Right cardiac atrium (tissue), 5 donors: ENCODE data around the gene AGTR1. TPM values are rescaled to one million over a fixed set of nuclear protein-coding genes. Genes with fewer than 3 reads are reported as not detected.
"Not testable (repeated sequence)": the region's sequence is repeated elsewhere in the genome, so short reads cannot be mapped to it uniquely, and the experiment has no call there.

ENCODE experiments used
- ATAC-seq, 2 donors: fragments of 200-7000 bp; cut with Tn5 transposase; one replicate each; pipeline versions ENCODE4 v1.8.0 to v1.9.1; 2020; ENCODE audit warnings: moderate library complexity in 2 of 2, mild to moderate bottlenecking in 1 of 2
- DNase-seq, 3 donors: peaks; one replicate each; pipeline ENCODE4 v3.0.0-alpha.2; 2020
- H3K27ac ChIP-seq: one replicate; pipeline ENCODE4 v1.5.1; 2013; ENCODE audit warnings: mild to moderate bottlenecking, low read length, control low read depth, moderate library complexity
- H3K27me3 ChIP-seq: one replicate; pipeline ENCODE4 v1.6.1; 2013; ENCODE audit not compliant: control insufficient read depth, insufficient read depth
- H3K4me1 ChIP-seq: one replicate; pipeline ENCODE4 v1.6.1; 2013; ENCODE audit warnings: low read length; ENCODE audit not compliant: control insufficient read depth, insufficient read depth
- H3K4me3 ChIP-seq: one replicate; pipeline ENCODE4 v1.5.1; 2013; ENCODE audit warnings: low read length, control low read depth
- H3K9me3 ChIP-seq: one replicate; pipeline ENCODE4 v1.6.1; 2013; ENCODE audit warnings: low read length; ENCODE audit not compliant: control insufficient read depth
- WGBS: extraction: QIAGEN DNeasy Blood & Tissue Kit; methylation state at CpG from one replicate; pipeline ENCODE4 v1.1.7; 2013; 5-methylcytosine and 5-hydroxymethylcytosine counted together
- intact Hi-C, 4 donors: fragments of 100-400 bp; cut with DNase I; formaldehyde crosslinking; loops; one replicate each; pipeline versions ENCODE4 v1.11.0 to v1.14.0; 2022 to 2023
- polyA plus RNA-seq: library from polyadenylated mRNA; stranded (reverse); fragments of 200-250 nt; gene quantifications from one replicate; pipeline ENCODE4 v1.2.3, GENCODE V29; 2013
- total RNA-seq, 4 donors: library from RNA; stranded (reverse); fragmentation: NEBNext Ultra II Directional; extraction: Animal tissue kit (Norgen Biotek cat#: 25700); gene quantifications; one replicate each; pipeline ENCODE4 v1.2.1, GENCODE V29; 2021
- donor health status: healthy with polysubstance abuse.
- donor health status: DM: no; HTN: yes; CAD: no.
- donor health status: DM: no; HTN: no; CAD: no.
- donor health status: DM: no; HTN: yes; CAD: no; lungs with severe emphysema.
- donor health status: DM: yes; HTN: yes; CAD: no.

Gene AGTR1
- total and polyA plus RNA-seq, 5 donors, result 10.7 to 23.7 (median 16.8) TPM

GRCh38 chr3:148758303-148758884 lies 60.7 kb downstream of the AGTR1 start:
- Histone ChIP-seq H3K4me1 (no peaks in the 10 kb centered on the region), H3K27me3 (no peaks in the 10 kb centered on the region), H3K9me3 (no peaks in the 10 kb centered on the region), H3K4me3 (no peak overlapping the region), H3K27ac (no peak overlapping the region)
- intact Hi-C loops, result no loop called here
- ATAC-seq, result no peak
- DNase-seq, result no peak
- 62% methylated on average over 3 of the region's 3 CpGs for WGBS

GRCh38 chr3:148759430-148759829 lies 61.7 kb downstream of the AGTR1 start:
- H3K27me3 ChIP-seq, result no peaks in the 10 kb centered on the region
- H3K27ac ChIP-seq, result no peak overlapping the region
- H3K9me3 ChIP-seq, result no peaks in the 10 kb centered on the region
- no peak for DNase-seq
- no peak for ATAC-seq
- H3K4me1 ChIP-seq, result no peaks in the 10 kb centered on the region
- WGBS, result 49% methylated on average over 4 of the region's 4 CpGs
- H3K4me3 ChIP-seq, result no peak overlapping the region
- intact Hi-C loops, result no loop called here

GRCh38 chr3:148763156-148763680 lies 65.5 kb downstream of the AGTR1 start:
- no peaks in the 10 kb centered on the region for H3K9me3 ChIP-seq
- H3K27ac ChIP-seq, result no peak overlapping the region
- H3K27me3 ChIP-seq, result no peaks in the 10 kb centered on the region
- H3K4me3 ChIP-seq, result no peak overlapping the region
- intact Hi-C loops, result no loop called here
- DNase-seq, result no peak
- no peak for ATAC-seq
- WGBS, result 67% methylated on average over 3 of the region's 3 CpGs
- H3K4me1 ChIP-seq, result no peaks in the 10 kb centered on the region

GRCh38 chr3:148763986-148764935 lies 66.6 kb downstream of the AGTR1 start:
- no peak for ATAC-seq
- intact Hi-C loops, result no loop called here
- 79% methylated on average over 1 of the region's 1 CpG for WGBS
- H3K27me3 ChIP-seq, result no peaks in the 10 kb centered on the region
- no peaks in the 10 kb centered on the region for H3K4me1 ChIP-seq
- H3K9me3 ChIP-seq, result no peaks in the 10 kb centered on the region
- no peak overlapping the region for H3K4me3 ChIP-seq
- no peak for DNase-seq
- no peak overlapping the region for H3K27ac ChIP-seq

- ATAC-seq (no peak), DNase-seq (no peak)
- intact Hi-C loops, result no loop called here
These were observed 74.7 kb downstream of the AGTR1 start for GRCh38 chr3:148772361-148772760.

GRCh38 chr3:148772835-148773234 lies 75.1 kb downstream of the AGTR1 start:
- Histone ChIP-seq H3K4me1 (no peaks in the 10 kb centered on the region), H3K27ac (no peak overlapping the region), H3K27me3 (no peaks in the 10 kb centered on the region), H3K4me3 (no peak overlapping the region), H3K9me3 (no peaks in the 10 kb centered on the region)
- DNase-seq (no peak), ATAC-seq (no peak)
- intact Hi-C loops, result no loop called here

More at GRCh38 chr3:148772361-148772760, 74.7 kb downstream of the AGTR1 start:
- Histone ChIP-seq H3K27me3 (no peaks in the 10 kb centered on the region), H3K4me3 (no peak overlapping the region), H3K4me1 (no peaks in the 10 kb centered on the region), H3K27ac (no peak overlapping the region), H3K9me3 (no peaks in the 10 kb centered on the region)
- 55% methylated on average over 2 of the region's 2 CpGs for WGBS

GRCh38 chr3:148773805-148774204 lies 76.1 kb downstream of the AGTR1 start:
- H3K4me1 ChIP-seq, result no peaks in the 10 kb centered on the region
- intact Hi-C loops, result no loop called here
- H3K4me3 ChIP-seq, result no peak overlapping the region
- H3K9me3 ChIP-seq, result no peaks in the 10 kb centered on the region
- H3K27ac ChIP-seq, result no peak overlapping the region
- H3K27me3 ChIP-seq, result no peaks in the 10 kb centered on the region
- ATAC-seq (no peak), DNase-seq (no peak)
- WGBS, result 69% methylated on average over 2 of the region's 2 CpGs

GRCh38 chr3:148778926-148779325 lies 81.2 kb downstream of the AGTR1 start:
- DNase-seq, result no peak
- WGBS, result 88% methylated on average over 3 of the region's 3 CpGs
- Histone ChIP-seq H3K27ac (no peak overlapping the region), H3K4me3 (no peak overlapping the region), H3K4me1 (no peaks in the 10 kb centered on the region), H3K9me3 (no peaks in the 10 kb centered on the region), H3K27me3 (no peaks in the 10 kb centered on the region)
- intact Hi-C loops, result no loop called here
- no peak for ATAC-seq

- DNase-seq, H3K4me1 ChIP-seq, H3K9me3 ChIP-seq, H3K27ac ChIP-seq, intact Hi-C loops, H3K27me3 ChIP-seq, ATAC-seq, H3K4me3 ChIP-seq: not testable (repeated sequence)
- WGBS, result 75% methylated on average over 6 of the region's 6 CpGs
These were observed 87.3 kb downstream of the AGTR1 start for GRCh38 chr3:148785026-148785425.

GRCh38 chr3:148786159-148786558 lies 88.5 kb downstream of the AGTR1 start:
- intact Hi-C loops, ATAC-seq, H3K9me3 ChIP-seq, H3K4me1 ChIP-seq, H3K27ac ChIP-seq, DNase-seq, H3K4me3 ChIP-seq, H3K27me3 ChIP-seq: not testable (repeated sequence)
- 87% methylated on average over 9 of the region's 9 CpGs for WGBS

GRCh38 chr3:148789146-148789545 lies 91.4 kb downstream of the AGTR1 start:
- Histone ChIP-seq H3K4me3 (no peak overlapping the region), H3K27me3 (no peaks in the 10 kb centered on the region), H3K9me3 (no peaks in the 10 kb centered on the region), H3K27ac (no peak overlapping the region), H3K4me1 (no peaks in the 10 kb centered on the region)
- 26% methylated on average over 6 of the region's 6 CpGs for WGBS
- DNase-seq, result no peak
- no peak for ATAC-seq
- intact Hi-C loops, result no loop called here
